ENCODE measurements around the gene ZNF460. TPM values are rescaled to one million over a fixed set of nuclear protein-coding genes. Genes with fewer than 3 reads are reported as not detected.

The ZNF460 gene
- total RNA-seq, 2 experiments from 2014 or later: 40.0 to 42.0 TPM

GRCh38 chr19:57324992-57325391 lies 44.7 kb downstream of the ZNF460 start:
- H3K27ac Mint-ChIP-seq: no peak overlapping the region
- peaks cover 84% of the 10 kb centered on the region for H3K36me3 Mint-ChIP-seq (ENCODE audit: low read depth)
- no peak for DNase-seq
- H3K27me3 Mint-ChIP-seq: no peaks in the 10 kb centered on the region
- ChIA-PET POLR2A (no interaction called here), CTCF (interaction anchor here (0.6 kb wide), 1 partner anchor 822 kb away, joined by 5 read pairs; no protein-coding TSS in a partner anchor)
- H3K4me3 Mint-ChIP-seq: no peak overlapping the region
- peaks cover 24% of the 10 kb centered on the region for H3K4me1 Mint-ChIP-seq
- peaks cover 35% of the 10 kb centered on the region for H3K9me3 Mint-ChIP-seq

DNA sequence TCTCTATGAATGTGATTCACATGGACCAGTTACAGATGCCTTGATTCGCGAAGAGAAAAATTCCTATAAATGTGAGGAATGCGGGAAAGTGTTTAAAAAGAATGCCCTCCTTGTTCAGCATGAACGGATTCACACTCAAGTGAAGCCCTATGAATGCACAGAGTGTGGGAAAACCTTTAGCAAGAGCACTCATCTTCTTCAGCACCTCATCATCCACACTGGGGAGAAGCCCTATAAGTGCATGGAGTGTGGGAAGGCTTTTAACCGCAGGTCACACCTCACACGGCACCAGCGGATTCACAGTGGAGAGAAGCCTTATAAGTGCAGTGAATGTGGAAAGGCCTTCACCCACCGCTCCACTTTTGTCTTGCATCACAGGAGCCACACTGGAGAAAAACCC lies 47.7 kb downstream of the ZNF460 start:
- no peaks in the 10 kb centered on the region for H3K27me3 Mint-ChIP-seq
- H3K9me3 Mint-ChIP-seq: peaks cover 41% of the 10 kb centered on the region
- H3K4me1 Mint-ChIP-seq: no peaks in the 10 kb centered on the region
- no peak overlapping the region for H3K4me3 Mint-ChIP-seq
- no peak for DNase-seq
- peaks cover 80% of the 10 kb centered on the region for H3K36me3 Mint-ChIP-seq (ENCODE audit: low read depth)
- ChIA-PET POLR2A (no interaction called here), CTCF (no interaction called here)
- no peak overlapping the region for H3K27ac Mint-ChIP-seq

DNA sequence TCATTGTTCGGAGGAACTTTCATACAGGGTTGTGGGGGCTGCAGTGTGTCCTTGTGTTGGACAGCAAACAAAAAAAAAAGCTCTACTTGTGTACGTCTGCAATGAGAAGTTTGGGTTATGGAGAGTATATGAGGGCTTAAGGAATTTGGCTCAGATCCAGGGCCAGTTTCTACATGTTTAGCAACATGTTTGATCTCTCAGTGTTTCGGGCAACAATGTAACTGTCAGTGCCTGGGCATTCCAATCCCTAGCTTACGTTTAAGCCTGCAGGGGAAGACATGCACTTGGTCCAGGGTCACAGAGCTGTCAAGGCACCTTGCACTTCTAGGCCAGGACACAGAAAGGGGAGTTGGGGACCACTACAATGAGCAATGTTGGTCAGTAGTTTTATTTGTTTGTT lies 53.9 kb downstream of the ZNF460 start:
- no peak for DNase-seq
- Mint-ChIP-seq H3K27ac (no peak overlapping the region), H3K4me3 (no peak overlapping the region), H3K36me3 (ENCODE audit: low read depth) (peaks cover 32% of the 10 kb centered on the region), H3K27me3 (no peaks in the 10 kb centered on the region), H3K9me3 (peaks cover 35% of the 10 kb centered on the region), H3K4me1 (no peaks in the 10 kb centered on the region)
- ChIA-PET POLR2A (no interaction called here), CTCF (no interaction called here)

- POLR2A ChIA-PET: no interaction called here
- Mint-ChIP-seq H3K4me1 (no peaks in the 10 kb centered on the region), H3K36me3 (ENCODE audit: low read depth) (peaks cover 10% of the 10 kb centered on the region), H3K27me3 (no peaks in the 10 kb centered on the region), H3K27ac (no peak overlapping the region), H3K9me3 (peaks cover 28% of the 10 kb centered on the region), H3K4me3 (no peak overlapping the region)
- CTCF ChIA-PET: no interaction called here
- no peak for DNase-seq
Measured at GRCh38 chr19:57338877-57339276, 58.6 kb downstream of the ZNF460 start.

GRCh38 chr19:57342582-57342981 lies 62.3 kb downstream of the ZNF460 start:
- no peak for DNase-seq
- CTCF ChIA-PET: no interaction called here
- H3K27me3 Mint-ChIP-seq: peaks cover 2% of the 10 kb centered on the region
- no peaks in the 10 kb centered on the region for H3K4me1 Mint-ChIP-seq
- no peak overlapping the region for H3K4me3 Mint-ChIP-seq
- H3K36me3 Mint-ChIP-seq (ENCODE audit: low read depth): peaks cover 3% of the 10 kb centered on the region
- POLR2A ChIA-PET: no interaction called here
- H3K27ac Mint-ChIP-seq: no peak overlapping the region
- H3K9me3 Mint-ChIP-seq: peaks cover 24% of the 10 kb centered on the region

Other genes starting within 250 kb of the ZNF460 start
- gene USP29, start 160.5 kb upstream of the ZNF460 start, total RNA-seq: not detected
- not detected for gene ZIM3, start 135.3 kb upstream of the ZNF460 start, total RNA-seq
- not detected for gene DUXA, start 113.0 kb upstream of the ZNF460 start, total RNA-seq
- 10 to 100 TPM; 39.4 to 41.3 TPM for gene ZNF264, start 89.0 kb upstream of the ZNF460 start, total RNA-seq
- 1 to 10 TPM in 1 of 2 experiments, under 1 TPM in 1; 0.63 to 1.7 TPM for gene AURKC, start 49.5 kb upstream of the ZNF460 start, total RNA-seq
- gene ZNF805, start 39.9 kb upstream of the ZNF460 start, total RNA-seq: 10 to 100 TPM in 1 of 2 experiments, 1 to 10 TPM in 1; 9.8 to 10.0 TPM
- 1 to 10 TPM; 7.7 to 8.2 TPM for gene ZNF543, start 40.0 kb downstream of the ZNF460 start, total RNA-seq
- 1 to 10 TPM; 7.9 to 9.1 TPM for gene ZNF304, start 70.8 kb downstream of the ZNF460 start, total RNA-seq
- 10 to 100 TPM; 10.5 to 10.9 TPM for gene TRAPPC2B, start 83.1 kb downstream of the ZNF460 start, total RNA-seq
- 1 to 10 TPM; 3.8 to 4.8 TPM for gene ZNF547, start 83.1 kb downstream of the ZNF460 start, total RNA-seq
- 10 to 100 TPM; 26.9 to 32.6 TPM for gene ZNF548, start 109.4 kb downstream of the ZNF460 start, total RNA-seq
- 10 to 100 TPM in 1 of 2 experiments, 1 to 10 TPM in 1; 9.1 to 12.6 TPM for gene ZNF17, start 130.7 kb downstream of the ZNF460 start, total RNA-seq
- 1 to 10 TPM; 7.8 to 9.5 TPM for gene ZNF749, start 154.8 kb downstream of the ZNF460 start, total RNA-seq
- gene VN1R1, start 176.7 kb downstream of the ZNF460 start, total RNA-seq: under 1 TPM; 0.15 to 0.35 TPM
- 1 to 10 TPM; 7.2 to 8.8 TPM for gene ZNF772, start 197.1 kb downstream of the ZNF460 start, total RNA-seq
- gene ZNF419, start 207.3 kb downstream of the ZNF460 start, total RNA-seq: 10 to 100 TPM in 1 of 2 experiments, 1 to 10 TPM in 1; 9.8 to 12.0 TPM
- gene ZNF773, start 219.5 kb downstream of the ZNF460 start, total RNA-seq: 10 to 100 TPM in 1 of 2 experiments, 1 to 10 TPM in 1; 8.6 to 11.4 TPM
- 1 to 10 TPM; 5.7 to 6.0 TPM for gene ZNF549, start 246.9 kb downstream of the ZNF460 start, total RNA-seq

Data from activated CD4-positive, alpha-beta memory T cell treated with anti-CD3 and anti-CD28 coated beads, Interleukin-2, amount 10 ng/mL, durations not matched to agents 7 days and 5 days (primary cell).